GM18499 (cell line): ENCODE measurements around the gene TUB.

Experiments used
- ATAC-seq: cut with Tn5 transposase; IDR thresholded peaks from one replicate; pipeline ENCODE4 v1.9.1; 2021; ENCODE audit warnings: moderate number of reproducible peaks; ENCODE audit not compliant: insufficient read depth, unreplicated experiment

The TUB gene

GRCh38 chr11:8043756-8044155 lies 37.3 kb upstream of the TUB start:
- ATAC-seq, result no peak

DNA sequence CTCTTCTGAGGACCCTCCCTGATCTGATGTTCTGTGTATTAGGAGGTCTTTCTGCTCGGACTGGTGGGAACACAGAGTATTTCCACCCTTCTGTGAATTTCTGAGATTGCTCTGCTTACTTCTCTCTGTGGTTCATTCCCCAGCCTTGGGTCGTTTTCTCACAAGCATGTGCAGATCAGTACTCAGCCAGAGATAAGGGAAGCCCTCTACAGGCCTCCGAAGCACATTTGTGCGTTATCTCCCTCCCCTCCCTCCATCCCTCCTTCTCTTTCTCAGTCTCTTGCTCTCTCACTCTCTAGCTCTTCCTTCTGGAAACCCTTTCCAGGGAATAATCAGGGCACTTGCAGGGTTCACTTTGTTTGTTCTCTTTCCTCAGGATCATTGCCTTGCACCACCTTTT lies 35.2 kb upstream of the TUB start:
- no peak for ATAC-seq

GRCh38 chr11:8047382-8047781 lies 33.6 kb upstream of the TUB start:
- no peak for ATAC-seq

GRCh38 chr11:8049084-8049483 lies 31.9 kb upstream of the TUB start:
- ATAC-seq, result no peak

- ATAC-seq, result no peak
These were observed 25.7 kb upstream of the TUB start for GRCh38 chr11:8055091-8055835.

DNA sequence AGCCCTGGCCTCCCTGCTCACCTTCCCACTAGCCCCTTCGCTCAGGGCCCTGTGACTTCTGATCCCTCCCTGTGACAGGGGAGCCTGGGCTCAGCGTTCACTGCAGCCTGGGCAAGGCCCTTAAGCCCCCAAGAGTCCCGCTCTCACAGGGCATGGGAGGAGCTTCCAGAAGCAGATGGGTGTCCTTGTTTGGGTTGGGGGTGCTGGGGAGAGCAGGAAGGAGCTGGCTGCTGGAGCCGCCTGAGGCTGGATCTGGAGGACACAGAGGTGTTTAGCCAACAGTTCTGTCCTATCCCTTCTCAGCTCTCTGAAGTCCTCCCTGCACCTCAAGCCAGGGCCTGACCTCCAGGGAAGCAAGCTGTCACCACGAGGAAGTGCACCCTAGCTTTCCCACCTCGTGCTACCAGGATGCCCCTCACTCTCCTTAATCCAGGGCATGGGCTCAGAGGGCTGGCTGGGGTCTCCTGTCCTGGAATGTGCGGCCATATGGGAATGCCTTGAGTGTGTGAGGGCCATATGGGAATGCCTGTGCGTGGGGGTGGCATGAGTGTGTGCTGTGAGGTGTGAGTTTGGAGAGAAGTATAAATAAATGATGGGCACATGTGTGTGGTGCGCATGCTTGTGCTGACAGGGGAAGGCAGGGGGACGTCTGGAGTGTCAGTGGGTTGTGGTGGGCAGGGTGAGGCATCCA lies 25.0 kb upstream of the TUB start:
- no peak for ATAC-seq

- ATAC-seq, result no peak
These were observed 24.1 kb upstream of the TUB start for GRCh38 chr11:8056810-8057463.

GRCh38 chr11:8058216-8058615 lies 22.8 kb upstream of the TUB start:
- no peak for ATAC-seq

GRCh38 chr11:8059030-8059429 lies 22.0 kb upstream of the TUB start:
- ATAC-seq, result no peak

DNA sequence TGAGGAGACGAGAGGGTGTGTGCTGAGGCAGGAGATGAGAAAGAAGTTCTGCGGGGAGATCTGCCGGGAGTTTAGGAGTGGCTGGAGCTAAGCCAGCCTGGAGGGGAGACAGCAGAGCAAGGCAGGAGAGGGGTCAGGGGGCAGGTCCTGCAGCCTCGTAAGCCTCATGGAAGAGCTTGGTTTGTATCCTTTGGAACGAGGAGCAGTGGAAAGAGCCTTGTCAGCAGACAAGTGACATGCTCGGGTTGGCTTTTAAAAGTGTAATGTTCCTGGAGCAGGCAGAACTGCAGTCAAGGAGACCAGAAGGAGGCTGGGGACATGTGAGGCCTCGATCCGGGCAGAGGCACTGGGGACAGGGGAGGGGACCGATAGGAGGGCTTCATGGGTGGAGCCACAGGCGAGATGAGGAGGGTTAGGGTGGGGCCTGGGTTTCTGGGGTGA lies 21.4 kb upstream of the TUB start:
- no peak for ATAC-seq

- ATAC-seq, result no peak
These were observed 20.8 kb upstream of the TUB start for GRCh38 chr11:8060146-8060719.

- ATAC-seq, result no peak
These were observed 20.0 kb upstream of the TUB start for GRCh38 chr11:8060801-8061554.

- ATAC-seq, result no peak
These were observed 19.2 kb upstream of the TUB start for GRCh38 chr11:8061555-8062428.

DNA sequence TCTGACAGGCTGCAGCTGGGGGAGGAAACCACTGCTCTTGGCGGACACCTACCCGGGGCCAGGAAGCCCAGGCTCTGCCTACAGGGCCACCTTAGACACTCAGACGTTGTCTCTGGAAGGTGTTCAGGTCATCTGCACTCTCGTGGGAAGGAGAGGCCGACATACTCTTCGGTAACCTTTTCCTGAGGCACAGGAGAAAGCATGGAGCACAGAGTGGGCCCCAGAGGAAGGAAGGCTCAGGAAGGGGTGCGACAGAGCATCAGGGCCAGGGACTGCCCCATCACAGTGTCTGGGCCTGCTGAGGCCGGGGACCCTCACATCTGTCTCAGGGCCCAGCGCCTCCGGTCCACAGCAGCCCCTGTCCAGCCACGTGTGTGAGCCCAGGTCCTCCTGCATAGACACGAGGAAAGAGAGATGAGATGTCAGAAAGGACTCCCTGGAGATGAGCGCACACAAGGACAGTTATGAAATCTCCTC lies 18.2 kb upstream of the TUB start:
- no peak for ATAC-seq

DNA sequence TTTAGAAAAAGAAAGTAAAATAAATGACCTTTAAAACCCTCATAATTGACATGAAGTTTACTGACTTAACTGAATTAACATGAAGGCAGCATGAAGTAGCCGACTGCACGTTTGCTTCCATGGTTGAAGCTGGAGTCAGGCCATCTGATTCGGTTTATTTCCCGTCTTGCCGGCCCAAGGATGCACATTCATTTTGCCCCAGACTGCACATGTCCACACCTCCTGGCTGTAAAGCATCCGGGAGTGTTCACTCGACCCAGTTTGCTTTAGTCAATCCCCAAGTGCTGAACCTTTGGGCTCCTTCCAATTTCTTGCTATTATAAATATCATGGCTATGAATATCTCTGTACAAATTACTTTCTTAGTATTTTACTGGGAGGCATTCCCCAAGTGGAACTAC lies 17.7 kb upstream of the TUB start:
- no peak for ATAC-seq

DNA sequence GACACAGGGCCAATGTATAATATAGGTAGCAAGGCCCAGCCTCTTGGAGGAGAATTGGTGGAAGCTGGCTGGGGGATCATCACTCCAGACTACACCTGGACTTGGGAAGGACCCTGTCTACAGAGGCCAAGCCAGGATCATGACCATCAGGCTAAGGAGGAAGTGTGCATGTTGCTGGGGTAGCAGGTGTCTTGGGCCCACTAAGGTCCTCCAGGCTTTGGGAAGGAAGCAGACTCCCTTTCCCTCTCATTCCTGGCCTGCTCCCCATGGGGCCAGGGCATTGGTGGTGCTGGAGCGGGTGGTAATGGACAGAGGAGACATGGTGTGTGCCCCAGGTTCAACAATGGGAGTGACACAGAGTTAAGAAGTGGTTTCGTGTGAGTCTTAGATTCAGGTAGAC lies 16.0 kb upstream of the TUB start:
- no peak for ATAC-seq

DNA sequence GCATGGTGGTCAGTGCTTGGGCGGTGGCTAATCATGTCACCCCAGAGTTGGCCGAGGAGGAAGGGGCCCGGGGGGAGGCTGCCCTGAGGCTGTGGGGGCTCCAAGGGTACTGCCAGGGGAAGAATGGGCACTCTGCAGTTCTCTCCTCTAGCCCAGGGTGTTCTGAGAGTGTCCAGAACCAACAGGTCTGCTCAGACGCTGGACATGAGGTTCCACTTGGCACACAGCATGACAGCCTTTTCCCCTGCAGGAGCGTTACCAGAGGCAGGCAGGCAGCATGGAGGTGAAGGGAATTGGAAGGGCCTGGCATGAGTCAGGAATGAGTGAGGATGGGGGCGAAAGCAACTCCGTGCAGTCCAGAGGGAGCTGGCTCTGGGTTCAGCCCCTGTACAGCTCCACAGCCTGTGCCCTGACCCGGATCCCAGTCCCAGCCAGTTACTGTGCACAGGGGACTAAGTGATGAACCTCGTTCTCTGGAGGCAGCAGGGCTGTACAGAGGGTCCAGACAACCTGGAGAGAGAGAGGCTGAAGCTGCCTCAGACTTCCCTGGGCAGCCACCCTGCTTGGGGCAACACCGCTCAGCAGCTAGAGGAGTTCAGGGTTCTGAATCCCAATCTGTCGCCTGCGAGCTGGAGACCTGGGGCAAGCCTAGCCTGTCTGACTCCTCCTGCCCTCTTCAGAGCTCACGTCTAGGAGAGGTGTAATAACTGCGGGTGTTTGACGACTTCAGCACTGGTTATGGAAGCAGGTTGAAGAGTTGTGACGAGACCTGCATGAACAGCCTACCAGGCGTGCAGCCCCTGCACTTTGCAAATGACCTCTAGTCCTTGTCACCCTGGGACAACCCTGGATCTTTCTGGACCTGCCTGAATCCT lies 14.7 kb upstream of the TUB start:
- no peak for ATAC-seq

GRCh38 chr11:8066911-8067455 lies 14.0 kb upstream of the TUB start:
- ATAC-seq, result no peak
